NCI-H1436 (cell line): ENCODE results near the gene AFP.

Experiments
- DNase-seq: peaks from one replicate; lab custom pipeline; 2025; lab: John Stamatoyannopoulos, UW

AFP gene

GRCh38 chr4:73438582-73439215 lies 2.7 kb downstream of the AFP start:
- DNase-seq = no peak

DNA sequence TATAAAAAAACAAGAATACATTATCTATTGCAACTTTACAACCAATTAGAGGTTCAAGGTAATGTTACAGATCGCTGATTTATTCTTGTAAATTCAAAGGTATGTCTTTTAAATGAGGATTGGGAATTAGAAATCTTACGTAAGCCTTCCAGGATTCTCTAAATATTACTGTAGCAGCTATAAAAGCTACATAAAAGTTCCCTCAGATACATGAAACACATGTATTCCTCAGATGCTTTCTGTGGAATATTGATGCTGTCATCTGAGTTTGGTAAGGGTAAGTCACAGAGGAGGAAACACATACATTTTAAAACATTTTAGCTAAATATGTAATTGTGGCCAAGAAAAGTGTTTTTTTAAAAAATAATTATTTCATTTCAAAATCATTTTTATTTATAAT lies 3.4 kb downstream of the AFP start:
- no peak for DNase-seq

GRCh38 chr4:73439991-73440390 lies 4.0 kb downstream of the AFP start:
- DNase-seq = no peak

GRCh38 chr4:73440653-73441052 lies 4.6 kb downstream of the AFP start:
- no peak for DNase-seq

DNA sequence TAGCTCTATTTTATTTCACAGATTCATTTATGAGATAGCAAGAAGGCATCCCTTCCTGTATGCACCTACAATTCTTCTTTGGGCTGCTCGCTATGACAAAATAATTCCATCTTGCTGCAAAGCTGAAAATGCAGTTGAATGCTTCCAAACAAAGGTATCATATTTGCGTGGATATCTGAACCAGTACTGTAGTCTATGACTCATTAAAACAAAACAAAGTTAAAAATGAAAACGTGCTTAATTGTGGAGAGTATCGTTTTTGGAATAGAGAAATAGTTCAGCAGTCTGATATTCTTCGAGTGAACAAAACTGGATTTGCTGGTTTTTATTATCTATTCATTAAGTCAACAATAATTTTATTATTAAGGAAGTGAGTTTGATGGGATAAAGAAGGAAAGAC lies 6.3 kb downstream of the AFP start:
- no peak for DNase-seq

DNA sequence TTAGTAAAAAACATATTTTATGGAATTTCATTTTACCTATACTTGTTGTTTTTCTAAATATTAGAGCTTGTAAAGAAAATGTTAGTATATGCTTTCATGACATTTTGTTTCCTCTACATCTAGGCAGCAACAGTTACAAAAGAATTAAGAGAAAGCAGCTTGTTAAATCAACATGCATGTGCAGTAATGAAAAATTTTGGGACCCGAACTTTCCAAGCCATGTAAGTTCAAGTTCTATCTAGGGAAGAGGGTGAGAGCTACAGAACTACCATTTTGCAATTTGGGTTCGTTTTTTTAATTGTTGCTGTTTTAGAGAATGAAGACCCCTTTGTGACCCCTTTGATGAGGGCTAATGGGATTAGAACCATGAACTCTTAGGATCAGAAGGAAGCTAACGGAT lies 7.2 kb downstream of the AFP start:
- no peak for DNase-seq

GRCh38 chr4:73445383-73446335 lies 9.6 kb downstream of the AFP start:
- no peak for DNase-seq

DNA sequence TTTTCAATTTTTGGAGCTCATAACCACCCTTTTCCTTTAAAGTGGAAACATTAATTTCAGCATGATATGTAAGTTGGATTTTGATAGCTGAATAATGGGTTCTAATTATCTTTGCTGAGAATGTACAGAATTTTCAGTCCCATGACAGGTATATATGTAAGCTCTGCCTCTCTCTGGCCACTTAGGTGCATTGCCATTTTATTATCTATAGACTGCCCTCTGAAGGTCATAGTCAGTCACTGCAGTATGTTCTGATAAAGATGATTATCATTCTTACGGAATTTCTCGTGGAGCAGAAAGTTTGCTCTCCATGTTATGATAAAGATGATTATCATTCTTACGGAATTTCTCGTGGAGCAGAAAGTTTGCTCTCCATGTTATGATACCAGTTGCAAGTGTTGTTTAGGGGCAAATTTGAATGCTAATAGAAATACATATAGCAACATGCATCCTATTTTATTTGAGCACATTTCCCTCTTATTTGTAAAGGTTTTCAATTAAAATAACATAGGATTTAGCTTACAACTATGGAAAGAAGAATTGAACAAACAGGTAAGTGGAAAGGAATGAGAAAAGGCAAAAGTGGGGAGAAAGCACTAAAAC lies 10.4 kb downstream of the AFP start:
- DNase-seq = peak; percentile 71

- DNase-seq = no peak
Measured at GRCh38 chr4:73447671-73448070, 11.7 kb downstream of the AFP start.

DNA sequence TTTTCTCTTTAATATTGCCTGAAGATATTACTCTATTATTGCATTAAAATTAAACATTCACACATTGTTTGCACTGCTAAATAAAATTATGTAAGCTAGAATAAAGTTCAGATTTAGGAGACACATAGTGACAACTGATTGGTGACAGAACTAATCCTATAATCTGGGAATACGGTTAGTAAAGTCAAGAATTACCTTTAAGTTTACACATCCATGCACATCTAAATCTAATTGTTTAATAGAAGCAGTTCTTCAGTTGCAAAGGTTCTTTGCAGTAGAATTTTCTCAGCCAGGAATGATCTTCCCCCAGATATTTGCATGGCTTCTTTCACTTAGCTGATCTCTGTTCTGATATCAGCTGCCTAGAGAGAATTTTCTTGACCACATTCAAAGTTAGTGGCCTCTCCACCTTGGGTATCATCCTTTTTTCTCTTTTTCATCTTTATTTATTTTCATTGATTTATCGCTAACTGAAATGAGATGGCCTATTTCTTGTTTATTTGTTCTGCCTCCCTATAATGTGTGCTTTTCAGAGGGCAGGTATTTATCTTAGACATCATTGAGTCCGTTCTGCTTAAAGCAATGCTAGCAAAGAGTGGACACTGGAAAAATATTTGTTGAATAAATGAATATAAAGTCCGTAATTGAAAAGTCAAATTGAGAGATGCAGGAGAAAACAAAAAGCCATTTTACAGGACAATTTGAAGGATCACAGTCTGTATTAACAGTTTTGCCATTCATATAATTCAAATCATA lies 12.6 kb downstream of the AFP start:
- DNase-seq = no peak

- DNase-seq = no peak
Measured at GRCh38 chr4:73450398-73451004, 14.5 kb downstream of the AFP start.

GRCh38 chr4:73451404-73451803 lies 15.4 kb downstream of the AFP start:
- no peak for DNase-seq

GRCh38 chr4:73451981-73452747 lies 16.1 kb downstream of the AFP start:
- DNase-seq = no peak

- no peak for DNase-seq
Measured at GRCh38 chr4:73452953-73453700, 17.1 kb downstream of the AFP start.

DNA sequence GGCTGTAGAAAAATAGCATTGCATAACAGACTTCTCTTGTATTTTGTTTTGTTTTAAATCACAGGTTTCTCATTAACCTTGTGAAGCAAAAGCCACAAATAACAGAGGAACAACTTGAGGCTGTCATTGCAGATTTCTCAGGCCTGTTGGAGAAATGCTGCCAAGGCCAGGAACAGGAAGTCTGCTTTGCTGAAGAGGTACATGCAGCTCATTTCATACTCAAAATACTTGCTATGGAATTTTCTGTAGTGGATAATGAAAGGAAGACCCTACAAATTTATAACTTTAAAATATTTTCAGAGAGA lies 17.6 kb downstream of the AFP start:
- no peak for DNase-seq

- no peak for DNase-seq
Measured at GRCh38 chr4:73454920-73455319, 18.9 kb downstream of the AFP start.

GRCh38 chr4:73456177-73457022 lies 20.4 kb downstream of the AFP start:
- DNase-seq = no peak

DNA sequence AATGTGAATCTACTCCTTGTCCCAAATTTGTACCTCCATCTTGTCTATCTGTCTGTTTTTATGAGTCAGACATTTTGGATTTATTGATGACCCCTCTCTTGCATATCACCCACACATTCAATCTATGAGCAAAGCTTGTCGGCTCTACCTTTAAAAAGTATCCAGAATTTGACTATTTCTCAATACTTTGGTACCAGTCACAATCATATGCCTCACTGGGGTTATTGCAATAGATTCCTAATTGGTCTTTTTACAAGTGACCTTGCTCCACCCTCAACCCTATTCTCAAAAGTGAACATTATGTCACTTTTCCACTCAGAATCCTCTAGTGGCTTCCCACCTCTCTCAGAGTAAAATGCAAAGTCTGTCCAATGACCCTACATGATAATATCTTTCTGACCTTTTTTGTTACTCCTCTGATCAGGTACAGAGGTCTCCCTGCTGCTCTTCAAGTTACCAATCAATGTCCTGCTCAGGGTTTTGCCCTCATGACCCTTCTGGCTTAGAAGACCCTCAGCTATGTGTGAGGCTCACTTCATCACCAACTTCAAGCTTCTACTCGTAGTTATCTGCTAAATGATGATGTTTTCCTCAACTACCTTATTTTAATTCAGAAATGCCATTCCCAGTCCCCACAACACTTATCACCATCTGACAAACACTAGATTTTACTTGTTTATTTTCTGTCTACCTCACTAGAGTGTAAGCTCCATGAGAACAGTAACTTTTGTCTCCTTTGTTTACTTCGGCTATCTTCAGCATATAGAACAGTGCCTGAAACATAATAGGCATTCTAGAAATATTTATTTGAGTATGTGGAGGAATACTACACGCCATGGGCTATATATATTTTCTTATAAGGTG lies 22.4 kb downstream of the AFP start:
- no peak for DNase-seq

DNA sequence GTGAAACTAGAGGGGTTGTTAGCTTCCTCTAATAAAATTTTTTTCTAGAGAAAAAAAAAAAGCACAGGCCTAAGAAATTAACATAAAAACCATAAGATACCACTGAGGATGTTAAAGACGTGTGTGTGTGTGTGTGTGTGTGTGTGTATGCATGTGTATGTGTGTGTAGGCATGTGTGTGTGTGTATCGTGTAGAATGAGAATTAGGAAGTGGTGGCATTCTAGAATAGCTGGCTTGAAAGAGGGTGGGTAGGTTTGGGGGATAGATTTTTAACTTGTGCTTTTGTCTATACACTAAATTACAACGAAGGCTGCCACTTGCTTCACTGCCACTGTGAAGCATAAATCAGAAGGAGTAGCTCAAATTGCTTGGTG lies 23.0 kb downstream of the AFP start:
- DNase-seq = no peak
